ENCODE results near the gene TIMELESS. TPM values are rescaled to one million over a fixed set of nuclear protein-coding genes. Genes with fewer than 3 reads are reported as not detected.

The TIMELESS gene
- total and polyA plus RNA-seq, 9 of the 15 experiments (the other 6 are each of a cell fraction or from before 2014, with no cell fraction given) = 11.9 to 59.2 (median 35.8) TPM

DNA sequence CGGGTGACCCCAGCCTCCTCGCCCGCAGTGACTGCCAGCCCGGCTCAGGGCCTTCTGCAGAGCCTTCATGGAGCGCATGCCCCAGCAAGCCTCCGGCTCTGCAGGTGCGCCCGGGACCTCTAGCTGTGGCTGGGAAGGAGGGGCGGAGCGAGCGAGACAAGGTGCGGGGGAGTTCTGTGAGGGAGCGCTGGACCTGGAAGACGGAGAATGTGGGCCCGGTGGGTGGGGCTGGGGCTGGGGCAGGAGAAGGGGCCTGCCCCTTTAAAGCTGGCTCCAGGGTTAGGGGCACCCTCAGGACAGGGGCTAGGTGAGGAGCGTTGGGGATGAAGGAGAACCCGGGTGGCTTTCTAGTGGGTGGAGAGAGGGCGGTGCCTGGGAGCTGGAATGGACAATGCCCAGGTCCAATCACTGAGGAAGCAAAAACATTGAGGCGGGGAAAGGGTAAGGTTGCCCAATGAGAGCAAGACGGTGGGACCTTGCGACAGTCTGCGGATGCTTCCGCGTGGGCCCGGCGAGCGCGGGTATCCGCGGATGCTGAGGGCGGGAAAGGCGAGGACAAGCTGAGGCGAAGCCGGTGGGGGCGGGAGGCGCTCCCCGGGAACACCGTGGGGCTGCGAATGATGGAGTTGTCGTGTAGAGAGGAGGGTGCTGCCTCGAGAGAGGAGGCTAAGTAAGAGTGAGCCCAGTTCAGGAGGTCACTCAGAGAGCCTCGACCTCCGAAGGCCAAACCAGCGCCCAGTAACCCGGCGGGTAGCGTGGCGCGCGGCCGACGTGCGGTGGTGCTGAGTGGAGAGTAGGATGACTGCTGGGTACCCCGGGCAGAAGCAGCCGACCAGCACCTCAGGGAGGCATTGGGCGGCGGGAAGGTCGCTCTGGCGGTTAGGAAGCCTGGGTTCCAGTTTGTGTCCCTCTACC is 39.1 kb upstream of the TIMELESS start, which contains the start of gene GLS2 (continued):
- TF ChIP-seq ZNF263 (CRISPR knock-in tag; IDR thresholded peaks at IDR 0.05; ENCODE audit: borderline replicate concordance) (peak; percentile 90), PYGO2 (tag; IDR thresholded peaks at IDR 0.05) (no peak), TFAM (CRISPR knock-in tag; conservative IDR thresholded peaks at IDR 0.05) (no peak), HDAC1 (IDR thresholded peaks at IDR 0.05) (no peak), NRF1 (conservative IDR thresholded peaks at IDR 0.05 in 1 of 2, IDR thresholded peaks at IDR 0.05 in 1 of 2) (peak; percentile 42 to 47; a peak in 2 of 4 replicates), NR3C1 (CRISPR knock-in tag; IDR thresholded peaks at IDR 0.05) (no peak), NBN (IDR thresholded peaks at IDR 0.05; ENCODE audit: low read depth) (no peak), HDAC8 (tag; IDR thresholded peaks at IDR 0.05) (no peak), MYBL2 (IDR thresholded peaks at IDR 0.05; ENCODE audit: low read depth) (no peak), MYBL2 (CRISPR knock-in tag; IDR thresholded peaks at IDR 0.05; ENCODE audit: borderline replicate concordance) (no peak), CBFB (CRISPR knock-in tag; IDR thresholded peaks at IDR 0.05) (no peak), MAFK (IDR thresholded peaks at IDR 0.05; ENCODE audit: low read length) (no peak), U2AF2 (optimal IDR thresholded peaks at IDR 0.05; ENCODE audit: low read depth, low read length) (no peak)
- TF ChIP-seq, protein P1, sequence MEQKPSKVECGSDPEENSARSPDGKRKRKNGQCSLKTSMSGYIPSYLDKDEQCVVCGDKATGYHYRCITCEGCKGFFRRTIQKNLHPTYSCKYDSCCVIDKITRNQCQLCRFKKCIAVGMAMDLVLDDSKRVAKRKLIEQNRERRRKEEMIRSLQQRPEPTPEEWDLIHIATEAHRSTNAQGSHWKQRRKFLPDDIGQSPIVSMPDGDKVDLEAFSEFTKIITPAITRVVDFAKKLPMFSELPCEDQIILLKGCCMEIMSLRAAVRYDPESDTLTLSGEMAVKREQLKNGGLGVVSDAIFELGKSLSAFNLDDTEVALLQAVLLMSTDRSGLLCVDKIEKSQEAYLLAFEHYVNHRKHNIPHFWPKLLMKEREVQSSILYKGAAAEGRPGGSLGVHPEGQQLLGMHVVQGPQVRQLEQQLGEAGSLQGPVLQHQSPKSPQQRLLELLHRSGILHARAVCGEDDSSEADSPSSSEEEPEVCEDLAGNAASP (IDR thresholded peaks at IDR 0.05) = no peak
- TF ChIP-seq, protein P2, sequence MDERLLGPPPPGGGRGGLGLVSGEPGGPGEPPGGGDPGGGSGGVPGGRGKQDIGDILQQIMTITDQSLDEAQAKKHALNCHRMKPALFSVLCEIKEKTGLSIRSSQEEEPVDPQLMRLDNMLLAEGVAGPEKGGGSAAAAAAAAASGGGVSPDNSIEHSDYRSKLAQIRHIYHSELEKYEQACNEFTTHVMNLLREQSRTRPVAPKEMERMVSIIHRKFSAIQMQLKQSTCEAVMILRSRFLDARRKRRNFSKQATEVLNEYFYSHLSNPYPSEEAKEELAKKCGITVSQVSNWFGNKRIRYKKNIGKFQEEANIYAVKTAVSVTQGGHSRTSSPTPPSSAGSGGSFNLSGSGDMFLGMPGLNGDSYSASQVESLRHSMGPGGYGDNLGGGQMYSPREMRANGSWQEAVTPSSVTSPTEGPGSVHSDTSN (CRISPR knock-in tag; IDR thresholded peaks at IDR 0.05; ENCODE audit: low read depth) = no peak
- TF ChIP-seq, protein P2 (tag; conservative IDR thresholded peaks at IDR 0.05; ENCODE audit: low read depth) = 0 out of 2 replicates have a peak, but pooled peaks have one; percentile 23
- TF ChIP-seq, protein P3, sequence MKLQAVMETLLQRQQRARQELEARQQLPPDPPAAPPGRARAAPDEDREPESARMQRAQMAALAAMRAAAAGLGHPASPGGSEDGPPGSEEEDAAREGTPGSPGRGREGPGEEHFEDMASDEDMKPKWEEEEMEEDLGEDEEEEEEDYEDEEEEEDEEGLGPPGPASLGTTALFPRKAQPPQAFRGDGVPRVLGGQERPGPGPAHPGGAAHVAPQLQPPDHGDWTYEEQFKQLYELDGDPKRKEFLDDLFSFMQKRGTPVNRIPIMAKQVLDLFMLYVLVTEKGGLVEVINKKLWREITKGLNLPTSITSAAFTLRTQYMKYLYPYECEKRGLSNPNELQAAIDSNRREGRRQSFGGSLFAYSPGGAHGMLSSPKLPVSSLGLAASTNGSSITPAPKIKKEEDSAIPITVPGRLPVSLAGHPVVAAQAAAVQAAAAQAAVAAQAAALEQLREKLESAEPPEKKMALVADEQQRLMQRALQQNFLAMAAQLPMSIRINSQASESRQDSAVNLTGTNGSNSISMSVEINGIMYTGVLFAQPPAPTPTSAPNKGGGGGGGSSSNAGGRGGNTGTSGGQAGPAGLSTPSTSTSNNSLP (IDR thresholded peaks at IDR 0.05; ENCODE audit: borderline replicate concordance, low read depth, low read length) = no peak
- TF ChIP-seq, protein P4, sequence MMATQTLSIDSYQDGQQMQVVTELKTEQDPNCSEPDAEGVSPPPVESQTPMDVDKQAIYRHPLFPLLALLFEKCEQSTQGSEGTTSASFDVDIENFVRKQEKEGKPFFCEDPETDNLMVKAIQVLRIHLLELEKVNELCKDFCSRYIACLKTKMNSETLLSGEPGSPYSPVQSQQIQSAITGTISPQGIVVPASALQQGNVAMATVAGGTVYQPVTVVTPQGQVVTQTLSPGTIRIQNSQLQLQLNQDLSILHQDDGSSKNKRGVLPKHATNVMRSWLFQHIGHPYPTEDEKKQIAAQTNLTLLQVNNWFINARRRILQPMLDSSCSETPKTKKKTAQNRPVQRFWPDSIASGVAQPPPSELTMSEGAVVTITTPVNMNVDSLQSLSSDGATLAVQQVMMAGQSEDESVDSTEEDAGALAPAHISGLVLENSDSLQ (IDR thresholded peaks at IDR 0.05) = peak; percentile 92
- TF ChIP-seq, protein P5, sequence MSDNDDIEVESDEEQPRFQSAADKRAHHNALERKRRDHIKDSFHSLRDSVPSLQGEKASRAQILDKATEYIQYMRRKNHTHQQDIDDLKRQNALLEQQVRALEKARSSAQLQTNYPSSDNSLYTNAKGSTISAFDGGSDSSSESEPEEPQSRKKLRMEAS (CRISPR knock-in tag; IDR thresholded peaks at IDR 0.05) = 0 out of 2 replicates have a peak, but pooled peaks have one; percentile 23
- TF ChIP-seq, protein P6, sequence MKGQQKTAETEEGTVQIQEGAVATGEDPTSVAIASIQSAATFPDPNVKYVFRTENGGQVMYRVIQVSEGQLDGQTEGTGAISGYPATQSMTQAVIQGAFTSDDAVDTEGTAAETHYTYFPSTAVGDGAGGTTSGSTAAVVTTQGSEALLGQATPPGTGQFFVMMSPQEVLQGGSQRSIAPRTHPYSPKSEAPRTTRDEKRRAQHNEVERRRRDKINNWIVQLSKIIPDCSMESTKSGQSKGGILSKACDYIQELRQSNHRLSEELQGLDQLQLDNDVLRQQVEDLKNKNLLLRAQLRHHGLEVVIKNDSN (CRISPR knock-in tag; IDR thresholded peaks at IDR 0.05) = no peak
